Ishikawa (cell line): ENCODE results near the gene TBC1D22B.

Source experiments
- EP300 ChIP-seq: IDR thresholded peaks from 2 replicates; pipeline ENCODE4 v1.6.1; 2012; ENCODE audit warnings: borderline replicate concordance
- MAX ChIP-seq: IDR thresholded peaks from 2 replicates; pipeline ENCODE4 v1.6.1; 2012
- NFIC ChIP-seq: IDR thresholded peaks from 2 replicates; pipeline ENCODE4 v1.6.1; 2012
- REST ChIP-seq: IDR thresholded peaks from 2 replicates; pipeline ENCODE4 v1.6.1; 2012; ENCODE audit warnings: low read depth, mild to moderate bottlenecking
- TAF1 ChIP-seq: IDR thresholded peaks from 2 replicates; pipeline ENCODE4 v1.6.1; 2012; ENCODE audit warnings: low read depth, mild to moderate bottlenecking
- TEAD4 ChIP-seq: IDR thresholded peaks from 2 replicates; pipeline ENCODE4 v1.6.1; 2012

GRCh38 chr6:37339741-37340638 is 82.4 kb downstream of the TBC1D22B start:
- no peak for TF ChIP-seq MAX
- no peak for TF ChIP-seq EP300
- no peak for TF ChIP-seq TAF1
- no peak for TF ChIP-seq NFIC
- no peak for TF ChIP-seq TEAD4
- no peak for TF ChIP-seq REST
